Astrocyte (in vitro differentiated cells and primary cell): ENCODE results near the gene COL23A1. TPM values are rescaled to one million over a fixed set of nuclear protein-coding genes. Genes with fewer than 3 reads are reported as not detected.

Experiments used
- DNase-seq: peaks from one replicate; pipeline ENCODE4 v3.0.0-alpha.2; 2010; ENCODE audit warnings: low read depth
- FAIRE-seq: peaks from 2 replicates; lab custom pipeline; 2011; peaks lifted over from hg19 to GRCh38; lab: Jason Lieb, UNC
- H2AFZ ChIP-seq: 2 replicates; pipeline ENCODE4 v1.6.0; 2012; ENCODE audit warnings: low read depth, low read length, inconsistent platforms
- H3K27ac ChIP-seq: 2 replicates; pipeline ENCODE4 v1.5.1; 2011; ENCODE audit warnings: low read depth, low read length, inconsistent platforms
- H3K27me3 ChIP-seq: 2 replicates; pipeline ENCODE4 v1.6.0; 2011; ENCODE audit warnings: low read length, inconsistent platforms; ENCODE audit not compliant: insufficient read depth
- H3K36me3 ChIP-seq: 2 replicates; pipeline ENCODE4 v1.5.1; 2011; ENCODE audit warnings: low read length, inconsistent platforms; ENCODE audit not compliant: insufficient read depth
- H3K4me1 ChIP-seq: 2 replicates; pipeline ENCODE4 v1.5.1; 2011; ENCODE audit warnings: low read length, inconsistent platforms; ENCODE audit not compliant: insufficient read depth
- H3K4me2 ChIP-seq: 2 replicates; pipeline ENCODE4 v1.6.0; 2012; ENCODE audit warnings: low read length, inconsistent platforms
- H3K4me3 ChIP-seq: 2 replicates; pipeline ENCODE4 v1.5.1; 2011; ENCODE audit warnings: low read depth, mild to moderate bottlenecking, low read length, inconsistent platforms; ENCODE audit not compliant: insufficient read depth
- H3K79me2 ChIP-seq: 2 replicates; pipeline ENCODE4 v1.6.0; 2012; ENCODE audit warnings: mild to moderate bottlenecking, low read length, inconsistent platforms; ENCODE audit not compliant: insufficient read depth
- H3K9ac ChIP-seq: 2 replicates; pipeline ENCODE4 v1.6.0; 2012; ENCODE audit warnings: mild to moderate bottlenecking, low read length, inconsistent platforms
- H3K9me3 ChIP-seq: 2 replicates; pipeline ENCODE4 v1.5.1; 2012; ENCODE audit warnings: low read depth, mild to moderate bottlenecking, low read length, inconsistent platforms; ENCODE audit not compliant: insufficient read depth
- H4K20me1 ChIP-seq: 2 replicates; pipeline ENCODE4 v1.6.0; 2012; ENCODE audit warnings: low read length, inconsistent platforms; ENCODE audit not compliant: insufficient read depth
- H3K27ac Mint-ChIP-seq: one replicate; pipeline ENCODE4 v1.8.0; 2021; ENCODE audit warnings: mild to moderate bottlenecking, mixed read lengths; ENCODE audit not compliant: unreplicated experiment
- H3K27me3 Mint-ChIP-seq: one replicate; pipeline ENCODE4 v1.8.0; 2021; ENCODE audit warnings: low read depth, mixed read lengths; ENCODE audit not compliant: unreplicated experiment
- H3K36me3 Mint-ChIP-seq: one replicate; pipeline ENCODE4 v1.8.0; 2021; ENCODE audit warnings: low read depth, mixed read lengths; ENCODE audit not compliant: unreplicated experiment
- H3K4me1 Mint-ChIP-seq: one replicate; pipeline ENCODE4 v1.8.0; 2021; ENCODE audit warnings: low read depth, mixed read lengths; ENCODE audit not compliant: unreplicated experiment
- H3K4me3 Mint-ChIP-seq: one replicate; pipeline ENCODE4 v1.8.0; 2021; ENCODE audit warnings: mild to moderate bottlenecking, moderate library complexity, mixed read lengths; ENCODE audit not compliant: unreplicated experiment
- H3K9me3 Mint-ChIP-seq: one replicate; pipeline ENCODE4 v1.8.0; 2021; ENCODE audit warnings: mild to moderate bottlenecking, mixed read lengths; ENCODE audit not compliant: unreplicated experiment
- CTCF ChIP-seq: IDR thresholded peaks from 2 replicates; pipeline ENCODE4 v1.5.1; 2011; ENCODE audit warnings: low read depth, mild to moderate bottlenecking, inconsistent platforms, low read length, moderate library complexity; ENCODE audit not compliant: insufficient read depth
- EZH2 ChIP-seq: IDR thresholded peaks from 2 replicates; pipeline ENCODE4 v1.6.1; 2012; ENCODE audit warnings: mild to moderate bottlenecking, low read length, inconsistent platforms; ENCODE audit not compliant: insufficient read depth
- total RNA-seq: library from RNA; stranded (reverse); gene quantifications from 2 replicates; pipeline ENCODE4 v1.2.1, GENCODE V29; 2021

The COL23A1 gene
- total RNA-seq, 1 donor from 2014 or later, result 0.16 TPM

DNA sequence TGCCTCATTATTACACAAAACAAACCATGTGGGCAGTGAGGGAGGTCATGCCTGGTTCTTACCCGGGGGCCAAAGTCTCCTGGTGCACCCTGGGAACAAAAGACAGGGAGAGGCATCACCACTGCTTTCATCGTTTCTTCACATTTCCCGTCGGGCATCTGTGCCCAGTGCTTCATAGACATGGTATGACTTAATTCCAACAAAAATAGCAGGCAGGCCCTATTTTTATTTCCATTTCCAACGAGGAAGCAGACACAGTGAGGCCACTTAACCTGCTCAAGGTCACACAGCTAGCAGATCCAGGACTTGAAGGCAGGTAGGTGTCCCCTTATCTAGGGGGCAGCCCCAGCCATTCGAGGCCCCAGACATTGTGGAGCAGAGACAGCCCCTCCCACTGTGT, 322.9 kb downstream of the COL23A1 start:
- Histone ChIP-seq H3K36me3 (no peaks in the 10 kb centered on the region), H3K9ac (no peak overlapping the region), H3K9me3 (no peaks in the 10 kb centered on the region), H3K79me2 (no peaks in the 10 kb centered on the region), H3K4me2 (no peak overlapping the region), H4K20me1 (no peaks in the 10 kb centered on the region), H3K27me3 (no peaks in the 10 kb centered on the region), H2AFZ (no peak overlapping the region), H3K27ac (no peak overlapping the region), H3K4me3 (no peak overlapping the region), H3K4me1 (no peaks in the 10 kb centered on the region)
- FAIRE-seq (no peak), DNase-seq (no peak)
- Mint-ChIP-seq H3K9me3 (peaks cover 8% of the 10 kb centered on the region), H3K36me3 (no peaks in the 10 kb centered on the region), H3K4me1 (no peaks in the 10 kb centered on the region), H3K27ac (no peak overlapping the region), H3K27me3 (peaks cover 36% of the 10 kb centered on the region), H3K4me3 (no peak overlapping the region)
- no peak for TF ChIP-seq CTCF
- no peak for TF ChIP-seq EZH2

DNA sequence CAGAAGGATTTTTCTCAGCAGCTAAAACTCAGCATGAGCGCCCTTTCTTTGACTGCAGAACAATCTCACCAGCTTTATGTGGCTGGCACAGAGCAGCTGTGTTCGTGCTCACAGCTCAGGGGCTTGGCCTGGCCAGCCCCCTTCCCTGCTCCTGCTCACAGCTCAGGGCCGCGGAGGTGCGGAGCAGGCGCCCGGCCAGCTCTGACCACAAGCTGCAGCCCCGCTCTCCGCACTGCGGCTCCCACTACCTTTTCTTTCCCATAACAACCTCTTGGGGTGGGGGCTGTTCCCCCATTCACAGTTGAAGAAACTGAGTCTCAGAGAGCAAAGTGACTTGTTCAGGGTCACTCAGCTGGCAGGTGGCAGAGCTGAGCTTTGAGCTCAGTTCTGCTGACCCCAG, 323.6 kb downstream of the COL23A1 start:
- FAIRE-seq, result no peak
- no peaks in the 10 kb centered on the region for H3K36me3 Mint-ChIP-seq
- peaks cover 8% of the 10 kb centered on the region for H3K9me3 Mint-ChIP-seq

More for the DNA sequence above, 323.6 kb downstream of the COL23A1 start:
- Mint-ChIP-seq H3K4me1 (no peaks in the 10 kb centered on the region), H3K27me3 (peaks cover 33% of the 10 kb centered on the region), H3K4me3 (no peak overlapping the region), H3K27ac (no peak overlapping the region)
- Histone ChIP-seq H3K9ac (no peak overlapping the region), H3K27ac (no peak overlapping the region), H3K79me2 (no peaks in the 10 kb centered on the region), H3K4me2 (no peak overlapping the region), H3K36me3 (no peaks in the 10 kb centered on the region), H3K27me3 (no peaks in the 10 kb centered on the region), H2AFZ (no peak overlapping the region), H3K4me3 (no peak overlapping the region), H4K20me1 (no peaks in the 10 kb centered on the region), H3K9me3 (no peaks in the 10 kb centered on the region), H3K4me1 (no peaks in the 10 kb centered on the region)
- no peak for TF ChIP-seq CTCF
- no peak for DNase-seq
